NCI-H82 treated with DMSO at 0.1 percent for 48 hours (cell line): Measurements from ENCODE around the gene ADGRB2.
A peak's percentile ranks its signal among the peaks of the same experiment; 100 is the strongest.

Experiments
- DNase-seq: peaks from one replicate; lab custom pipeline; 2025; ENCODE audit not compliant: unreplicated experiment; lab: John Stamatoyannopoulos, UW

ADGRB2 gene

DNA sequence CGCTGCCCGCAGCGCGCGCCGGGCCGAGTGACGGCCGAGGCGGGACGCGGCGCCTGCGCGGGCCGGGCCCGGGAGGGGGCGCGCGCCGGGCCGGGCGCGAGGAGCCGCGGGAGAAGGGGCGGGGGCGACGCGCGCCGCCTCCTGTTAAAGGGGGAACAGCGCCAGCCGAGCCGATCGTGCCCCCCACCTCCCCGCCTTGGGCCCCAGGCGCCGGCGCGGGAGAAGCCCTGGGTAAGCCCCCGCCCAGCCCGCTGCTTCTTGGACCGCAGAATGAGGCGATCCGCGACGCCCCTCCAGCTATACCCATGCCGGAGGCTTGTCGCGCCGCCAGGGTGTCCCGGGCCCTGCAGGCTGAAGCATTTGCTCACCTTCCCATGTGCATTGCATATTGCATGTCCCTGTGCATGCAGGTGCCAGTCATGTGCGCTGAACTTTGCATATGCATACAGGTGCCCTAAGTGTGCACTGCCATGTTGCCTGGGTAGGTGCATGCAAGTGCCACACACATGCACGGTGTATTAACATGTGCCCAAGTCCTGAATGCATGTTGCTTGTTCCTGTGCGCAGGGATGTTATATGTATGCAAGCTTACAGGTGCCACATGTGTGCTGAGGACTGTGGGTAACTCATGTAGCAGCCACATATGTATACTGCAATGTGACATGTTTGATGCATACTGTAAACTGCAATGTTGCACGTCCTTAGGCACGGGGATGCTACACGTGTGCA lies at the start of gene ADGRB2:
Gene ADGRB2, minus strand, starts transcription at position 29 of the 729 bp plus-strand sequence. CDS start 7,119 bp downstream, outside the sequence.
- DNase-seq, result no peak

DNA sequence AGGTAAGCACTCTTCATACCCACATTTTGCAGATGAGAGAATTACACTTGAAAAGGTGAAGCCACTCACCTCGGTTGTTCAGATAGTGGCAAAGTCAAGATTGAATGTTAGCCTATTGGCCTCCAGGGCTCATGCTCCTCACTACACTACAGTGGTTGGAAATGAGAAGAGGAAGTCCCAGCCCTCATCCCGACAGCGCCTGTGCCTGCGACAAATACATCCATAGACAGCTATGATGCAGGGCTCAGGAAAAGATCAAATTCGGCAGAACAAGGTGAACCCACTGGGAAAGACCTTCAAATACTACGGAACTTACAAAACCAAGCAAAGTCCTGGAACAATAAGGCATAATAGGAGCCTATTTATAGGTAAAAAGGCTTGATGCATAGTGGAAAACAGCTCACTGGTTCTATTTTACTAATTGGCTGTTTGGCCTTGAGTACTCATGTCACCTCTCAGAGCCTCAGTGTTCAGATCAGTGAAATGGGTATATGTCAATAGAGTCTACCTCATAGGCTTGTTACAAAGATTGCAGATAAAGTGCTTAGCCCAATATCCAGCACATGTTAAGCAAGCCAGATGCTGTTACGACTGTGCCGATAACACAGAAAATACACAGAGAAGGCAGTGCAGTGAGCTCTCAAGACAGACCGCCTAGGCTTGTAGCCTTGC lies 48.2 kb upstream of the ADGRB2 start:
- no peak for DNase-seq

DNA sequence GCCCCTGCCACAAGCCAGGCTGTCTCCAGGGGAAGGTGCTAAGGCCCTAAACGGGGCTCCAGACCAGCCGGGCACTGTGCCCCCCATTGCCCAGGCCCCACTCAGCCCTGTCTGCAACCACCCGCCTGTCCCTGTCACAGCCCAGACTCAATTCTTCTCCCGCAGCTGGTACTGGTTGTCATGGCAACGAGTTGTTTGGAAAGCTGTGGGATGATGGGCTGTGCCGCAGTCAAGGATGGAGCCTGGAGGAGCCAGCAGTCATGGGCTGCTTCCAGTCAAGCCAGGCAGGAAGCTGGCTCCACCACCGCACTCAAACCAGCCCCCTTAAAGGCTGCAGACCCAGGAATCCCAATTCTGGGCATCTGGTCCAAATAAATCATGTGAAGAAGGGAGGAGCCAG lies 47.5 kb upstream of the ADGRB2 start:
- no peak for DNase-seq

GRCh38 chr1:31809698-31810097 lies 45.6 kb upstream of the ADGRB2 start:
- DNase-seq, result no peak

- no peak for DNase-seq
Measured at GRCh38 chr1:31807273-31808048, 43.3 kb upstream of the ADGRB2 start.

DNA sequence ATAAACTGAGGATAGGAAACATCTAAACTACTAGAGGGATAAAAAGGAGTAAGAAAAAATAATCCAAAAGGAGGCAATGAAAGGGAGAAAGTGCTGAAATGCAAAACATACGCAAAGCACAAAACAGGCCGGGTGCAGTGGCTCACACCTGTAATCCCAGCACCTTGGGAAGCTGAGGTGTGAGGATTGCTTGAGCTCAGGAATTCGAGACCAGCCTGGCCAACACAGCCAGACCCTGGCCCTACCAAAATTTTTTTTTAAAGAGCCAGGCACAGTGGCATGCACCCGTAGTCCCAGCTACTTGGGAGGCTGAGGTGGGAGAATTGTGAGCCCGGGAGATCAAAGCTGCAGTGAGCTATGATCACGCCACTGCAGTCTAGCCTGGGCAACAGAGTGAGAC lies 41.2 kb upstream of the ADGRB2 start:
- no peak for DNase-seq

DNA sequence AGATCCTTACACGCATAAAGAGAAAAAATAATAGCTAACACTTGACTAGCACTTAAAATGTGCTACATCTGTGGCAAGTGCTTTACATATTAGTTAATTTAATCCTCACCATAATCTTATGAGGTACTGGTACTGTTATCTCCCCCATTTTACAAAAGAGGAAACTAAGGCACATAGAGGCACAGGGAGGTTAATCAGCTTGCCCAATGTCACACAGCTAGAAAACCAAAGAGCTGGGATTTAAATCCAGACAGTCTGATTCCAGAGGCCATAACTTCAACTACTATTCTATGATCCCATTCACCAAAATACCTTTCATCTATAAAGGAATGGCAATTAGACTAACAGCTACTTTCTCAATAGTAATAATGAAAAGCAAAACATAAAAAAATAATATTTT lies 40.0 kb upstream of the ADGRB2 start:
- DNase-seq, result no peak

- DNase-seq, result no peak
Measured at GRCh38 chr1:31803610-31804009, 39.5 kb upstream of the ADGRB2 start.

- no peak for DNase-seq
Measured at GRCh38 chr1:31802190-31803150, 38.3 kb upstream of the ADGRB2 start.

DNA sequence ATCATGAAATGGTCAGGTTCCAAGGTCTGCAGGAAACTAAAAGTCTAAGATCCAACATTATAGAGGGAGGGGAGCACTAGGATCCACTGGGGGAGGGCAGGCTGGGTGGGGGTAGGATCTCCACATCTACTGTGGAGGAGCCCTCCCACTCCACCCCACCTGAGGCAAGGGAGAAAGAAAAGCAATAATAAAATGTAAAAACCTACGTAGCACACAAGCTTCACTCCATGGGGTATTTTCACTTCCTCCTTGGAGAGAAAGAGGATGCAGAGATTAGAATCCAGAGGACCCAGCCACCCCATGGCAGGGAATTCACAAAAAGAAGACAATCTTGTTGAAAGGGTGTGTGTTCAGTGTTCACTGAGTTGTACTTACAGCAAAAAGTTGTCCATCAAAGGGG lies 37.3 kb upstream of the ADGRB2 start:
- no peak for DNase-seq

DNA sequence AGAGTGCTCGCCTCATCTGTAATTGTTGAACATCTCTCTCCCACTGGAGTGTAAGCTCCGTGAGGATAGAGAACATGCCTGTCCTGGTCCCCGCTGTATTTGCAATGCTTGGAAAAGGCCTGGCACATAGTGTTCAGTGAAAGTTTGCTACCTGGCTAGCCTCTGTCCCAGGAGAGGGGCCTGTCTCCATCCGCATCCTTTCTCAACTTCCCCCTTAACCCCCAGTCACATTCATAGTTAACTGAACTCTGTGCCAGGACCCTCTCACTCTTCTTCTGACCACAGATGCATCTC lies 36.5 kb upstream of the ADGRB2 start:
- no peak for DNase-seq

GRCh38 chr1:31799895-31800673 lies 35.9 kb upstream of the ADGRB2 start:
- no peak for DNase-seq

DNA sequence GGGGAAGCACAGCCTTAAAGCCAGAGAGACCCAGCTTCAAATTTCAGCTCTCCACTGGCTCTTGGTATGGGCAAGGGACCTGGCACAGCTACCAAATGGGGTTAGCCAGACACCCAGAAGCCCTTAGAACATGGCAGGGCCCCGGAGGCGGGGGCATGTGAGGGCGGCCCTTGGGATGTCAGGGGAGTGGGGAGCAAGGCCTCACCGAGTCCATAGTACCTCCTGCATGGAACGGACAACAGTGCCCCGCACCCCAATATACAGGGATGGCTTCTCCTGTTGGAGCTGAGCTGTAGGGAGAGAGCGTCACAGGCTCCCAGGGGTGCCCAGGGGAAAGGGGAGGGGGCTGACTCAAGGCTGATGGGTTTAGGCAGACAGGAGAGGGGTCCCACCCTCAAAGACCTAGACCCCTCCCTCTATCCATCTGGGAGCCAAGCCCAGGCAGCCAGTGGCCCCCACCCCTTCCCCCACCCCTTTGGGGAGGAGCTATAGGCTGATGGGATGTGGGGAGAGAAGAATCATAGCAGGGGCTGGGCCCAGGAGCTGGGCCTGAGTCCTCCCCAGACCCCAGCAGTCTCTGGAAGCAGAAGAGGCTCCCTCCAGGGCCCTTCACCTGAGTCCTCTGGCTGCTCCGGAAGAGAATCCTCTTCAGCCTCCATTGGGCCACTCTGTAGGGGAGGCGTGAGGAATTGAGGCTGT lies 35.2 kb upstream of the ADGRB2 start:
- DNase-seq, result no peak

GRCh38 chr1:31798433-31799195 lies 34.5 kb upstream of the ADGRB2 start:
- DNase-seq, result no peak

- no peak for DNase-seq
Measured at GRCh38 chr1:31798086-31798432, 33.9 kb upstream of the ADGRB2 start.

DNA sequence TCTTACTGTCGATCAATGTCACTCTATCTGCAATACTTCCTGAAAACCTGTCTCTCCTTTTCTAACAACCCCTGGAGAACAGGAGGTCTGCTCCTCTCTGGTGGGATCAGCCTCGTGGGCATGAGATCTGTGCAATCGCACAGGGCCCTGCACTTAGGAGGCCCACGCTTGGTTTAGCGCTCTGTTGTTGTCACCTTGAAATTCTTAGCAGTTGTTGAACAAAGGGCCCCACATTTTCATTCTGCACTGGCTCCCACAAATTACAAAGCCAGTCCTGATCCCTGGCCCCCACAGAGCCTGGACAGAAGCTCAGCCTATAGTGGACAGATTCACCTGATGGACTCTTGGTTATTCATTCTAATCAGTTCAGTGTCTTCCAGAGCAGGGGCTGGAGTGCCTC lies 33.1 kb upstream of the ADGRB2 start:
- no peak for DNase-seq

DNA sequence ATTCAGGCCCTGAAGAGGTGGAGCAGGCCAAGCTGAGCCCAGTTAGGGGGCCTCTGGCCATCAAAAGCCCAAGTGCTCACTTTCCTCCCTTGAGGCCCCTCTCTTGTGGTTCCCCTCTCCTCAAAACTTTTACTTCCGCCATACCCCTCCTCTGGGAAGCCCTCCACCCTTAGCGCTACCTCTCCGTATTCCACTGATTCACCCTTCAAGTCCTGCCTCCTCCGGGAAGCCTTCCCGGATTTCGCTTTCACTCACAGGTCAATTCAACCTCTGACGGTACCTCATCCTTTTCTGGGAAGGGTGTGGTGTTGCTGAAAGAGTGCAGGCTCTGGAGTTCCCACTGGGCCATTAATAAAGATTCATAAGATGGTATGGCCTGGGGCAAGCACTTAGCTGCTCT lies 32.6 kb upstream of the ADGRB2 start:
- DNase-seq, result no peak

- DNase-seq, result peak; percentile 19
Measured at GRCh38 chr1:31795801-31796621, 31.9 kb upstream of the ADGRB2 start.
